ENCODE results near the gene MAPK14. TPM values are rescaled to one million over a fixed set of nuclear protein-coding genes. Genes with fewer than 3 reads are reported as not detected.

MAPK14 gene
- total and polyA plus RNA-seq, 10 of the 15 experiments (the other 5 are each of a cell fraction or from before 2014, with no cell fraction given), result 12.5 to 59.5 (median 43.0) TPM

DNA sequence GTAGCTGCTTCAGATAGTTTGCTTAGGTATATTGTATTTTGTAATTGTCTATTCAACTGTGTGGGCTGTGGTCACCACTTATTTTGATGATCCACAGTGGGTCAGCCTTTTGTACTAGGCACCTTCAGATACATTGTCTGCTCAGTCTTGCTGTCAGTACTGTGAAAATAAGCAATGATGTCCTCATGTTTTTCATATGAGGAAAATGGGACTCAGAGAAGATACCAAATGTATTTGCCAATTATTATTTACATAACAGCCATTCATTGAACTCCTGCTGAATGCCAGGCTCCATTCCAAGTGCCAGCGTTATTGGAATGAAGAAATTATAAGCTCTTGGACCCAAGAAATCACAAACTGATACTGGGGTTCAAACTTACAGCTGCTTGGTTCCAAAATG, 28.6 kb downstream of the MAPK14 start (continued):
- TF ChIP-seq, protein P1, sequence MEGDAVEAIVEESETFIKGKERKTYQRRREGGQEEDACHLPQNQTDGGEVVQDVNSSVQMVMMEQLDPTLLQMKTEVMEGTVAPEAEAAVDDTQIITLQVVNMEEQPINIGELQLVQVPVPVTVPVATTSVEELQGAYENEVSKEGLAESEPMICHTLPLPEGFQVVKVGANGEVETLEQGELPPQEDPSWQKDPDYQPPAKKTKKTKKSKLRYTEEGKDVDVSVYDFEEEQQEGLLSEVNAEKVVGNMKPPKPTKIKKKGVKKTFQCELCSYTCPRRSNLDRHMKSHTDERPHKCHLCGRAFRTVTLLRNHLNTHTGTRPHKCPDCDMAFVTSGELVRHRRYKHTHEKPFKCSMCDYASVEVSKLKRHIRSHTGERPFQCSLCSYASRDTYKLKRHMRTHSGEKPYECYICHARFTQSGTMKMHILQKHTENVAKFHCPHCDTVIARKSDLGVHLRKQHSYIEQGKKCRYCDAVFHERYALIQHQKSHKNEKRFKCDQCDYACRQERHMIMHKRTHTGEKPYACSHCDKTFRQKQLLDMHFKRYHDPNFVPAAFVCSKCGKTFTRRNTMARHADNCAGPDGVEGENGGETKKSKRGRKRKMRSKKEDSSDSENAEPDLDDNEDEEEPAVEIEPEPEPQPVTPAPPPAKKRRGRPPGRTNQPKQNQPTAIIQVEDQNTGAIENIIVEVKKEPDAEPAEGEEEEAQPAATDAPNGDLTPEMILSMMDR (IDR thresholded peaks at IDR 0.05 in 2 of 3, conservative IDR thresholded peaks at IDR 0.05 in 1 of 3; ENCODE audit: control insufficient read depth in 2 of 3, extremely low read depth in 1 of 3, insufficient read depth in 1 of 3, low read depth in 3 of 3, low read length in 3 of 3), result no peak

DNA sequence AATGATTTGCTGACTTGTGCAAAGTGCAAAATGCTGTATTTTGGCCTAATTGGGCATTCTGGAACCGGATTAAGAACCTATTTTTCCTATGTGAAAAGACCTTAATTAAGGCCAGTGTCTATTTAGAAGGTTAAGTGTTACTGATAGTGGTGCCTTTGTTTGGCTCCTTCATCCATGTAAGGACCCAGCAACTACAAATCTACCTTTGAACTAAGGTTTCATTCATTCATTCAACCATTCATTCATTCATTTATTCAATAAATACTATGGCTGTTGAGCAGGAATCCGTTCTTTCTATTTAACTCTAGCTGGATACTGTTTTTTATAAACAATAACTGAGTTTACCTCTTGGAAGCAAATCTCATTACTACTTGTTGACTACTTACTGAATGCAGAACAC, 33.6 kb downstream of the MAPK14 start:
- BruUV-seq (replicated peaks), result no TSS peak
- no peak for FAIRE-seq
- peaks cover 17% of the 10 kb centered on the region for H3K79me2 ChIP-seq (ENCODE audit: control insufficient read depth, insufficient read depth, low read length)
- in situ Hi-C loops (cut with MboI), result no loop called here
- H3K4me3 ChIP-seq, result no peak overlapping the region
- H3K9me3 ChIP-seq (replicated peaks; ENCODE audit: control insufficient read depth, insufficient read depth, low read length), result no peaks in the 10 kb centered on the region
- TF ChIP-seq FOXM1 (IDR thresholded peaks at IDR 0.05; ENCODE audit: low read depth, low read length) (no peak), ZNF24 (IDR thresholded peaks at IDR 0.05) (peak; percentile 68; the same call in 1 of the 2 replicates), SMAD1 (IDR thresholded peaks at IDR 0.05; ENCODE audit: low read depth, partially characterized antibody) (no peak)
- no peak overlapping the region for H3K9ac ChIP-seq (ENCODE audit: control insufficient read depth, insufficient read depth, low read length)
- no peak overlapping the region for H2AFZ ChIP-seq (ENCODE audit: control insufficient read depth, low read depth, low read length)
- peaks cover 3% of the 10 kb centered on the region; the same call in 1 of the 2 replicates for H3K4me1 ChIP-seq (ENCODE audit: control insufficient read depth, insufficient read depth, low read length)
- DNase-seq (ENCODE audit: low read depth, low spot score), result no peak
- no peaks in the 10 kb centered on the region for H3K27me3 ChIP-seq (replicated peaks in 1 of 2; ENCODE audit: control insufficient read depth in 2 of 2, insufficient read depth in 2 of 2, low read length in 1 of 2)
- no peak overlapping the region for H3K27ac ChIP-seq (ENCODE audit: control insufficient read depth, insufficient read depth)
- WGBS (ENCODE audit: insufficient coverage, insufficient replicate concordance, low lambda C conversion rate, missing lambda C conversion rate), result 78% methylated on average over 2 of the region's 2 CpGs
- intact Hi-C loops (cut with micrococcal nuclease; ENCODE audit: unreplicated experiment), result no loop called here
- RAD21 ChIA-PET (ENCODE audit: unreplicated experiment), result no interaction called here
- POLR2A ChIA-PET, result interaction anchor here (1.2 kb wide), 1 partner anchor 15 kb away, joined by 3 read pairs; no protein-coding TSS in a partner anchor
- H3K36me3 ChIP-seq (ENCODE audit: control insufficient read depth in 2 of 2, insufficient read depth in 2 of 2, low read length in 1 of 2), result peaks cover 0 to 11% of the 10 kb centered on the region in 2 experiments; a peak in 3 of 4 replicates
- no peak overlapping the region for H3K4me2 ChIP-seq (ENCODE audit: control insufficient read depth, insufficient read depth)
- no peak for ATAC-seq
- SMC1A ChIA-PET (ENCODE audit: uncharacterized antibody, unreplicated experiment), result interaction anchor here (1.1 kb wide), 1 partner anchor 33 kb away, joined by 7 read pairs; the partner anchor contains the start of gene MAPK14
- CTCF ChIA-PET, result interaction anchor here (0.6 to 1.5 kb wide), 2 partner anchors 21 to 34 kb away, joined by 3 read pairs; partner anchors contain the start of gene MAPK14
- no peaks in the 10 kb centered on the region for H4K20me1 ChIP-seq (ENCODE audit: control insufficient read depth, insufficient read depth)
